B cell (primary cell): ENCODE results near the gene PINK1. TPM values are rescaled to one million over a fixed set of nuclear protein-coding genes. Genes with fewer than 3 reads are reported as not detected.

ENCODE experiments used
- ATAC-seq: fragments of 200-7000 bp; cut with Tn5 transposase; one replicate; pipeline ENCODE4 v1.10.0; 2021; ENCODE audit warnings: low read depth, mild to moderate bottlenecking, moderate number of reproducible peaks, moderate library complexity
- CTCF ChIA-PET: fragments of 350-600 bp; sonication (Branson Sonifier 250); formaldehyde crosslinking; loops from one replicate; lab custom pipeline; 2021; ENCODE audit warnings: antibody characterized with exemption, inconsistent platforms; lab: Charles Lee
- POLR2A ChIA-PET: fragments of 350-600 bp; sonication (Branson Sonifier 250); formaldehyde crosslinking; loops from one replicate; lab custom pipeline; 2021; ENCODE audit warnings: antibody characterized with exemption; lab: Charles Lee
- DNase-seq: peaks from one replicate; pipeline ENCODE4 v3.0.0; 2013
- H2AFZ ChIP-seq: 2 replicates; pipeline ENCODE4 v1.6.1; 2012; ENCODE audit warnings: mild to moderate bottlenecking, low read depth, low read length; ENCODE audit not compliant: insufficient read depth, poor library complexity, severe bottlenecking
- H3K27ac ChIP-seq, 2 donors: 1 replicate in 1 of 2; 2 replicates in 1 of 2; pipeline ENCODE4 v1.5.1; 2012 to 2013; ENCODE audit warnings: low read length in 2 of 2, mild to moderate bottlenecking in 2 of 2, moderate library complexity in 1 of 2
- H3K27me3 ChIP-seq, 4 experiments: fragments of 200-600 bp in 1 of 4; sonication (generic) in 1 of 4; replicated peaks in 1 of 4; 1 replicate in 2 of 4; 2 replicates in 2 of 4; pipeline versions ENCODE4 v1.6.1 to v1.7.0; 2013 to 2016; ENCODE audit warnings: low read length in 3 of 4, mild to moderate bottlenecking in 2 of 4, mixed read lengths in 1 of 4, moderate library complexity in 1 of 4; ENCODE audit not compliant: insufficient read depth in 4 of 4, control insufficient read depth in 3 of 4; ENCODE audit errors: control extremely low read depth in 1 of 4
- H3K36me3 ChIP-seq, 2 experiments: replicated peaks in 1 of 2; 1 replicate in 1 of 2; 2 replicates in 1 of 2; pipeline versions ENCODE4 v1.6.1 to v1.7.1; 2013; ENCODE audit warnings: low read length in 1 of 2; ENCODE audit not compliant: insufficient read depth in 2 of 2, control insufficient read depth in 1 of 2; ENCODE audit errors: control extremely low read depth in 1 of 2, extremely low read depth in 1 of 2
- H3K4me1 ChIP-seq, 2 donors: fragments of 200-600 bp in 1 of 2; sonication (generic) in 1 of 2; 1 replicate in 1 of 2; 2 replicates in 1 of 2; pipeline versions ENCODE4 v1.5.1 to v1.6.1; 2013 to 2017; ENCODE audit warnings: low read length in 2 of 2; ENCODE audit not compliant: control insufficient read depth in 2 of 2, insufficient read depth in 2 of 2
- H3K4me2 ChIP-seq: replicated peaks from 2 replicates; pipeline ENCODE3; 2012; ENCODE audit warnings: mild to moderate bottlenecking, low read depth, low read length; ENCODE audit not compliant: poor library complexity, severe bottlenecking
- H3K4me3 ChIP-seq, 5 experiments: fragments of 200-600 bp in 1 of 5; sonication (generic) in 1 of 5; 1 replicate in 3 of 5; 2 replicates in 2 of 5; pipeline versions ENCODE4 v1.5.1 to v1.7.0; 2011 to 2016; ENCODE audit warnings: low read length in 4 of 5, mild to moderate bottlenecking in 4 of 5, low read depth in 2 of 5, control low read depth in 1 of 5, moderate library complexity in 1 of 5; ENCODE audit not compliant: insufficient read depth in 1 of 5; ENCODE audit errors: control extremely low read depth in 1 of 5, extremely low read depth in 1 of 5
- H3K79me2 ChIP-seq: fragments of 200-600 bp; sonication (generic); one replicate; pipeline ENCODE4 v1.6.0; 2016; ENCODE audit warnings: low read length; ENCODE audit not compliant: control insufficient read depth, insufficient read depth
- H3K9ac ChIP-seq: fragments of 200-600 bp; sonication (generic); 2 replicates; pipeline ENCODE4 v1.6.1; 2017; ENCODE audit warnings: mild to moderate bottlenecking, low read length, moderate library complexity
- H3K9me3 ChIP-seq, 3 donors: one replicate each; pipeline versions ENCODE4 v1.6.1 to v1.7.1; 2013; ENCODE audit warnings: low read length in 2 of 3; ENCODE audit not compliant: control insufficient read depth in 2 of 3, insufficient read depth in 1 of 3; ENCODE audit errors: control extremely low read depth in 1 of 3
- H4K20me1 ChIP-seq: 2 replicates; pipeline ENCODE4 v1.6.0; 2012; ENCODE audit warnings: mild to moderate bottlenecking, low read length; ENCODE audit not compliant: insufficient read depth, control insufficient read depth, poor library complexity, severe bottlenecking
- H3K27ac Mint-ChIP-seq: one replicate; pipeline ENCODE4 v1.8.0; 2021; ENCODE audit warnings: mixed read lengths
- H3K27me3 Mint-ChIP-seq: one replicate; pipeline ENCODE4 v1.8.0; 2021; ENCODE audit warnings: mixed read lengths
- H3K4me1 Mint-ChIP-seq: one replicate; pipeline ENCODE4 v1.8.0; 2021; ENCODE audit warnings: mixed read lengths
- H3K4me3 Mint-ChIP-seq: one replicate; pipeline ENCODE4 v1.8.0; 2021; ENCODE audit warnings: mixed read lengths
- H3K9me3 Mint-ChIP-seq: one replicate; pipeline ENCODE4 v1.8.0; 2022; ENCODE audit warnings: mixed read lengths; ENCODE audit not compliant: insufficient read depth
- EZH2 ChIP-seq: IDR thresholded peaks from 2 replicates; pipeline ENCODE4 v1.6.1; 2012; ENCODE audit warnings: borderline replicate concordance, low read depth, mild to moderate bottlenecking, moderate library complexity, low read length; ENCODE audit not compliant: insufficient read depth, poor library complexity, severe bottlenecking
- WGBS: methylation state at CpG from one replicate; pipeline ENCODE4 v1.1.5; 2013; ENCODE audit warnings: missing lambda C conversion rate; ENCODE audit not compliant: insufficient coverage; 5-methylcytosine and 5-hydroxymethylcytosine counted together
- intact Hi-C: fragments of 100-400 bp; cut with micrococcal nuclease; formaldehyde crosslinking; loops from one replicate; pipeline ENCODE4 v1.10.0; 2022
- polyA plus RNA-seq: library from polyadenylated mRNA; depleted of rRNA; stranded (reverse); fragments of >200 nt; gene quantifications from 2 replicates; pipeline ENCODE4 v1.2.3, GENCODE V29; 2012
- total RNA-seq, 2 donors: library from RNA; stranded (reverse); fragments of 120-200 nt in 1 of 2; gene quantifications; 1 replicate in 1 of 2; 2 replicates in 1 of 2; pipeline versions ENCODE4 v1.2.3 to v1.2.4, GENCODE V29; 2013 to 2022
- TF ChIP-seq, protein P1 (sequence below): fragments of 200-600 bp; IDR thresholded peaks from one replicate; pipeline ENCODE4 v1.8.0; 2022; ENCODE audit warnings: antibody characterized with exemption, mild to moderate bottlenecking

Gene PINK1
- total and polyA plus RNA-seq, 2 donors (not counting 1 experiment from before 2014, with no cell fraction given) = 5.8 to 14.3 TPM

DNA sequence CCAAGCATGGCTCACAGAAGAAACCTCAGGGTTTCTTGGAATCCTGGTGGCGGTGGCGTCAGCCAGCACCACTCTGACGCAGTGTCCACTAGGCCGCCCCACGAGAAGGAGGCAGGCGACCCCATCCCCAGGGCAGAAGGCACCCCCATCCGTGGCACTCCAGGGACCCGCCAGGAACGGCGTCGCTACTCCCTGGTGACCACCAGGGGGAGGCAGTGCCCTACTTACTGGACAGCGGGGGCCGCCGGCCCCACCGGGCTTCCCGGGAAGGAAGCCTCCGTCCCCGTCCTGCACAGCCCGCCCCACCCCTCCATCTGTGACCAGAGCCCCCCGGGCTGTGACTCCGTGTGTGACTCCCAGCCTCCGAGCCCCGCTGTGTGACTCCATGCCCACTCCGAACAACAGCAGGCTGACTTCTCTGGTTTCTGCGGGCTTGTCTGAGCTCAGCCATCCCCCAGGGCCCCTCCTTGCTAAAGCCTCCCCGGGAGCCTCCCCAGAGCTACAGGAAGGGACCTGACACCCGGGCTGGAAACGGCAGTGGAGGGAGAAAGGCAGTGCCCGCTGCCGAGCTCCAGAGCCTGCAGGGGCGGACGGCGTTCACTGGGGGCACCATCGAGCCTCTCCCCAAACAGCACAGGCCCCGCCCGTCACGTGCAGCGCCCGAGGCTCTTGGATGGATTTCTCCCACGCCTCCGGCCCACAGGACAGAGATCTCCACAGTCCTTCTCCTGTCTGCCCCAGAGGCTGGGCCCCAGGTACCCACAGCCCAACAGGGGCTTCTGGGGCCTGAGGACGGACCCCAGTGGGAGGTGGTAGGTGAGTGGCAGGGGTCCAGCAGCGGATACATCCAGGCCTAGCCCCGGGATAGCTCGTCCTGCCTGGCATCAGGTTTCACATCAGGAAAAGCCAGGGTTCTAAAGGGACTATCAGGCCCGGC, 63.4 kb downstream of the PINK1 start:
- no peaks in the 10 kb centered on the region for H4K20me1 ChIP-seq
- Mint-ChIP-seq H3K4me3 (peak overlapping the region; percentile 91), H3K27me3 (no peaks in the 10 kb centered on the region), H3K9me3 (no peaks in the 10 kb centered on the region), H3K27ac (no peak overlapping the region), H3K4me1 (peaks cover 4% of the 10 kb centered on the region)
- peak overlapping the region; percentile 75 for H3K9ac ChIP-seq
- peak overlapping the region; percentile 99 for H3K4me2 ChIP-seq
- DNase-seq (peak; percentile 83), ATAC-seq (peak; percentile 94)
- peak overlapping the region; percentile 42 to 82 (median 79) for H3K4me3 ChIP-seq
- CTCF ChIA-PET = interaction anchor here (0.6 to 7.6 kb wide), 28 partner anchors 8 to 555 kb away, joined by 3 to 130 read pairs (median 4); partner anchors contain the start of genes HP1BP3, KIF17, PINK1 and SH2D5
- H3K27ac ChIP-seq = no peak overlapping the region
- WGBS = 6% methylated on average over 44 of the region's 46 CpGs
- POLR2A ChIA-PET = interaction anchor here (0.5 kb wide), 1 partner anchor 35 kb away, joined by 7 read pairs; no protein-coding TSS in a partner anchor
- no peaks in the 10 kb centered on the region for H3K79me2 ChIP-seq
- intact Hi-C loops = loop anchor here (1.0 to 2.0 kb wide), 3 partner anchors 36 to 90 kb away; partner anchors contain the start of gene DDOST
- no peaks in the 10 kb centered on the region for H3K27me3 ChIP-seq
- no peaks in the 10 kb centered on the region for H3K9me3 ChIP-seq
- no peaks in the 10 kb centered on the region for H3K36me3 ChIP-seq
- TF ChIP-seq EZH2 = no peak
- TF ChIP-seq, protein P1, sequence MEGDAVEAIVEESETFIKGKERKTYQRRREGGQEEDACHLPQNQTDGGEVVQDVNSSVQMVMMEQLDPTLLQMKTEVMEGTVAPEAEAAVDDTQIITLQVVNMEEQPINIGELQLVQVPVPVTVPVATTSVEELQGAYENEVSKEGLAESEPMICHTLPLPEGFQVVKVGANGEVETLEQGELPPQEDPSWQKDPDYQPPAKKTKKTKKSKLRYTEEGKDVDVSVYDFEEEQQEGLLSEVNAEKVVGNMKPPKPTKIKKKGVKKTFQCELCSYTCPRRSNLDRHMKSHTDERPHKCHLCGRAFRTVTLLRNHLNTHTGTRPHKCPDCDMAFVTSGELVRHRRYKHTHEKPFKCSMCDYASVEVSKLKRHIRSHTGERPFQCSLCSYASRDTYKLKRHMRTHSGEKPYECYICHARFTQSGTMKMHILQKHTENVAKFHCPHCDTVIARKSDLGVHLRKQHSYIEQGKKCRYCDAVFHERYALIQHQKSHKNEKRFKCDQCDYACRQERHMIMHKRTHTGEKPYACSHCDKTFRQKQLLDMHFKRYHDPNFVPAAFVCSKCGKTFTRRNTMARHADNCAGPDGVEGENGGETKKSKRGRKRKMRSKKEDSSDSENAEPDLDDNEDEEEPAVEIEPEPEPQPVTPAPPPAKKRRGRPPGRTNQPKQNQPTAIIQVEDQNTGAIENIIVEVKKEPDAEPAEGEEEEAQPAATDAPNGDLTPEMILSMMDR = peak; percentile 98
- H3K4me1 ChIP-seq = peaks cover 0 to 8% of the 10 kb centered on the region in 2 donors
- peak overlapping the region; percentile 98 for H2AFZ ChIP-seq

DNA sequence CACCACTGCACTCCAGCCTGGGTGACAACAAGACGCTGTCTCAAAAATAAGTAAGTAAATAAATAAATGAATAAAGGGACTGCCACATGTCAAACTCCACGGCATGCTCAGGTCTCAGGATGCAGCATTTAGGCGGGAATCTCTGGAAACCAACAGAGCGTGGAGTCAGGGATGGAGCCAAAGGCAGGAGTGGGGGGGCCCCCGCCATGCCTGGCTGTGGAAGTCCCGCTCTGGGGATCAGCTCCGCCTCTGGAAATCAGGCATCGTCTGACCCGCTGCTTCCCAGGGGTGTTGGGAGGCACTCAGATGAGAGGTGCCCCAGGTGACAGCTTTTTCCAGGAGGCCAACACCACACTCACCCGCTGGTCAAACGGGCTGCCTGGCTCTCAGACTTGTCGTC, 64.3 kb downstream of the PINK1 start:
- H2AFZ ChIP-seq = no peak overlapping the region
- H3K27ac Mint-ChIP-seq = no peak overlapping the region
- H3K36me3 ChIP-seq = no peaks in the 10 kb centered on the region
- ATAC-seq (no peak), DNase-seq (no peak)
- no peaks in the 10 kb centered on the region for H3K79me2 ChIP-seq
- no peaks in the 10 kb centered on the region for H3K27me3 Mint-ChIP-seq
- WGBS = 94% methylated on average over 12 of the region's 12 CpGs
- peaks cover 4% of the 10 kb centered on the region for H3K4me1 Mint-ChIP-seq
- ChIA-PET POLR2A (no interaction called here), CTCF (interaction anchor here (1.1 to 7.6 kb wide), 9 partner anchors 9 to 554 kb away, joined by 3 to 130 read pairs (median 4); partner anchors contain the start of gene KIF17)
- no peaks in the 10 kb centered on the region for H3K27me3 ChIP-seq
- H3K9me3 ChIP-seq = no peaks in the 10 kb centered on the region
- H3K9me3 Mint-ChIP-seq = no peaks in the 10 kb centered on the region
- H3K4me1 ChIP-seq = peaks cover 0 to 8% of the 10 kb centered on the region in 2 donors
- no peak overlapping the region for H3K4me3 Mint-ChIP-seq
- intact Hi-C loops = loop anchor here (2.0 kb wide), 1 partner anchor 37 kb away; the partner anchor contains the start of gene DDOST
- H4K20me1 ChIP-seq = no peaks in the 10 kb centered on the region
- H3K9ac ChIP-seq = no peak overlapping the region
- no peak overlapping the region for H3K4me3 ChIP-seq
- no peak for TF ChIP-seq EZH2
- TF ChIP-seq, protein P1 = no peak
- H3K27ac ChIP-seq = no peak overlapping the region
- no peak overlapping the region for H3K4me2 ChIP-seq
